ENCODE results near the gene SLC25A23. TPM values are rescaled to one million over a fixed set of nuclear protein-coding genes. Genes with fewer than 3 reads are reported as not detected.

The SLC25A23 gene
- total RNA-seq, 1 experiment from 2014 or later: 42.9 TPM

GRCh38 chr19:6455924-6456323, 3.7 kb downstream of the SLC25A23 start:
- H3K27ac Mint-ChIP-seq: no peak overlapping the region
- no peak overlapping the region for H4K5ac ChIP-seq (ENCODE audit: insufficient read length, low read depth, low read length)
- H3K27me3 ChIP-seq (ENCODE audit: insufficient read depth, low read length): no peaks in the 10 kb centered on the region
- peaks cover 31 to 47% (median 42%) of the 10 kb centered on the region in 3 experiments for H3K36me3 Mint-ChIP-seq (ENCODE audit: insufficient read depth in 1 of 3, low read depth in 3 of 3)
- no peak for TF ChIP-seq CTCF (conservative IDR thresholded peaks at IDR 0.05)
- H2BK5ac ChIP-seq (ENCODE audit: insufficient read length, low read length): no peak overlapping the region
- no peak overlapping the region for H3K4me3 Mint-ChIP-seq
- peaks cover 6 to 7% of the 10 kb centered on the region in 2 experiments; a peak in 4 of 5 replicates for H3K9me3 Mint-ChIP-seq
- H3K23ac ChIP-seq (ENCODE audit: insufficient read length, low read depth, low read length): no peak overlapping the region
- H3K4me2 ChIP-seq (ENCODE audit: insufficient read depth, insufficient read length, low read length): no peak overlapping the region
- H3K4ac ChIP-seq (ENCODE audit: low read depth, low read length): no peak overlapping the region
- H2BK15ac ChIP-seq (ENCODE audit: low read depth, low read length): no peak overlapping the region
- peaks cover 9 to 14% of the 10 kb centered on the region in 2 experiments for H3K4me1 Mint-ChIP-seq
- H3K27me3 Mint-ChIP-seq (ENCODE audit: low read depth): peaks cover 5% of the 10 kb centered on the region
- no peaks in the 10 kb centered on the region; the same call in 1 of the 2 replicates for H3K4me1 ChIP-seq (ENCODE audit: insufficient read depth, low read length)
- no peak overlapping the region for H3K9ac ChIP-seq (ENCODE audit: extremely low read depth, insufficient read length, low read length)
- H2BK120ac ChIP-seq (ENCODE audit: low read depth, low read length, poor library complexity, severe bottlenecking): no peak overlapping the region
- peaks cover 4% of the 10 kb centered on the region for H3K23me2 ChIP-seq (ENCODE audit: insufficient read length, low read depth, low read length, poor library complexity, severe bottlenecking)
- no peak overlapping the region for H2AFZ ChIP-seq (ENCODE audit: low read length)
- DNase-seq: no peak
- no peak overlapping the region for H3T11ph ChIP-seq (ENCODE audit: low read length)
- H4K91ac ChIP-seq (ENCODE audit: insufficient read length, low read depth, low read length): no peak overlapping the region
- WGBS (ENCODE audit: extremely low coverage, insufficient read length, low lambda C conversion rate): no CpG with 5 or more reads among the region's 15 CpGs
- H3K56ac ChIP-seq (ENCODE audit: insufficient read length, low read depth, low read length): no peak overlapping the region
- no peak overlapping the region for H2BK20ac ChIP-seq (ENCODE audit: low read depth, low read length, poor library complexity, severe bottlenecking)
- H4K8ac ChIP-seq (replicated peaks; ENCODE audit: insufficient read length, low read depth, low read length): no peak overlapping the region
- H3K27ac ChIP-seq (ENCODE audit: insufficient read length, low read depth, low read length): no peak overlapping the region
- peaks cover 8% of the 10 kb centered on the region for H3K9me3 ChIP-seq (ENCODE audit: control insufficient read depth, low read depth, low read length)
- no peak overlapping the region for H3K14ac ChIP-seq (ENCODE audit: insufficient read depth, low read length)
- H2BK12ac ChIP-seq (ENCODE audit: insufficient read length, low read depth, low read length): no peak overlapping the region
- no peak overlapping the region for H2AK5ac ChIP-seq (ENCODE audit: insufficient read length, low read length)
- H3K18ac ChIP-seq (ENCODE audit: insufficient read length, low read depth, low read length): no peak overlapping the region
- no peaks in the 10 kb centered on the region for H4K20me1 ChIP-seq (ENCODE audit: control insufficient read depth, insufficient read depth, insufficient read length)
- no peaks in the 10 kb centered on the region for H3K79me2 ChIP-seq (ENCODE audit: insufficient read depth, low read length)
- no peaks in the 10 kb centered on the region for H3K79me1 ChIP-seq (ENCODE audit: insufficient read depth, low read depth, low read length, poor library complexity, severe bottlenecking)

Measured in H9 (cell line).